PC-3 (cell line): ENCODE results near the gene NLGN1. TPM values are rescaled to one million over a fixed set of nuclear protein-coding genes. Genes with fewer than 3 reads are reported as not detected.

ENCODE experiments used
- ATAC-seq: fragments of 200-7000 bp; cut with Tn5 transposase; 2 replicates; pipeline ENCODE4 v1.9.1; 2020; ENCODE audit warnings: mild to moderate bottlenecking, moderate library complexity
- BruUV-seq: library from RNA; stranded (reverse); fragments of 400-500 nt; replicated peaks from 2 replicates; lab custom pipeline; 2021; lab: Mats Ljungman, UMichigan
- CTCF ChIA-PET: fragments of 300-600 bp; sonication (Branson Sonifier 250); formaldehyde crosslinking; loops from one replicate; lab custom pipeline; 2022; ENCODE audit warnings: antibody characterized with exemption; lab: Charles Lee
- POLR2A ChIA-PET: fragments of 300-600 bp; sonication (Branson Sonifier 250); formaldehyde crosslinking; loops from one replicate; lab custom pipeline; 2022; ENCODE audit warnings: antibody characterized with exemption; ENCODE audit not compliant: unreplicated experiment; lab: Charles Lee
- DNase-seq: peaks from one replicate; pipeline ENCODE4 v3.0.0-alpha.2; 2015
- H2AFZ ChIP-seq: fragments of 300-600 bp; sonication (generic); 2 replicates; pipeline ENCODE4 v1.6.0; 2016; ENCODE audit warnings: antibody characterized with exemption, low read length
- H3F3A ChIP-seq: fragments of 300-600 bp; sonication (generic); one replicate; pipeline ENCODE4 v1.6.0; 2017; ENCODE audit warnings: antibody characterized with exemption, low read length, control low read depth, mild to moderate bottlenecking; ENCODE audit not compliant: unreplicated experiment
- H3K27ac ChIP-seq: fragments of 300-600 bp; sonication (generic); 2 replicates; pipeline ENCODE4 v1.5.1; 2016; ENCODE audit warnings: mild to moderate bottlenecking, low read length
- H3K27me3 ChIP-seq: fragments of 300-600 bp; sonication (generic); 2 replicates; pipeline ENCODE4 v1.6.1; 2016; ENCODE audit warnings: low read length, mixed read lengths
- H3K36me3 ChIP-seq: fragments of 300-600 bp; sonication (generic); 2 replicates; pipeline ENCODE4 v1.6.1; 2016; ENCODE audit warnings: low read depth, mixed run types, low read length, mixed read lengths
- H3K4me1 ChIP-seq: fragments of 300-600 bp; sonication (generic); 2 replicates; pipeline ENCODE4 v1.5.1; 2016; ENCODE audit warnings: low read length; ENCODE audit not compliant: insufficient read depth
- H3K4me2 ChIP-seq: fragments of 300-600 bp; sonication (generic); 2 replicates; pipeline ENCODE4 v1.6.0; 2016; ENCODE audit warnings: low read length
- H3K4me3 ChIP-seq: fragments of 300-600 bp; sonication (generic); 2 replicates; pipeline ENCODE4 v1.5.1; 2016; ENCODE audit warnings: mild to moderate bottlenecking, low read length, mixed read lengths
- H3K79me2 ChIP-seq: fragments of 300-600 bp; sonication (generic); 2 replicates; pipeline ENCODE4 v1.6.1; 2017; ENCODE audit warnings: low read length, mixed read lengths
- H3K9ac ChIP-seq: fragments of 300-600 bp; sonication (generic); 2 replicates; pipeline ENCODE4 v1.6.0; 2016; ENCODE audit warnings: mild to moderate bottlenecking, low read length
- H3K9me2 ChIP-seq: fragments of 300-600 bp; sonication (generic); replicated peaks from 2 replicates; pipeline ENCODE4 v1.6.1; 2016; ENCODE audit warnings: mixed run types, low read length, mixed read lengths
- H3K9me3 ChIP-seq: fragments of 300-600 bp; sonication (generic); 2 replicates; pipeline ENCODE4 v1.6.1; 2016; ENCODE audit warnings: low read length, mixed read lengths
- H4K20me1 ChIP-seq: fragments of 300-600 bp; sonication (generic); 2 replicates; pipeline ENCODE4 v1.6.1; 2016; ENCODE audit warnings: low read length, mixed read lengths
- CTCF ChIP-seq: fragments of 300-600 bp; sonication (generic); conservative IDR thresholded peaks from 2 replicates; pipeline ENCODE4 v1.5.1; 2017; ENCODE audit warnings: antibody characterized with exemption, low read depth, mild to moderate bottlenecking, low read length
- EZH2 ChIP-seq: fragments of 300-600 bp; sonication (generic); IDR thresholded peaks from one replicate; pipeline ENCODE4 v1.6.1; 2017; ENCODE audit warnings: antibody characterized with exemption, mild to moderate bottlenecking, low read length; ENCODE audit not compliant: unreplicated experiment
- EZH2phosphoT487 ChIP-seq: fragments of 300-600 bp; sonication (generic); IDR thresholded peaks from 2 replicates; pipeline ENCODE4 v1.6.1; 2018; ENCODE audit warnings: mild to moderate bottlenecking, antibody characterized with exemption, low read length, borderline replicate concordance
- intact Hi-C: fragments of 100-400 bp; cut with micrococcal nuclease; formaldehyde crosslinking; loops from 2 replicates; pipeline ENCODE4 v1.9.0; 2023
- total RNA-seq: library from RNA; depleted of rRNA; stranded (reverse); fragments of >200 nt; gene quantifications from 2 replicates; pipeline ENCODE4 v1.2.3, GENCODE V29; 2014

Gene NLGN1
- total RNA-seq, 1 experiment from 2014 or later, result 0.77 TPM

- no peaks in the 10 kb centered on the region for H3K9me3 ChIP-seq
- H2AFZ ChIP-seq, result no peak overlapping the region
These were observed 336.9 kb downstream of the NLGN1 start for GRCh38 chr3:173734473-173734872.

GRCh38 chr3:173734895-173735294, 337.4 kb downstream of the NLGN1 start:
- POLR2A ChIA-PET, result no interaction called here
- no peak overlapping the region for H3K27ac ChIP-seq

More at GRCh38 chr3:173734473-173734872, 336.9 kb downstream of the NLGN1 start:
- ATAC-seq (no peak), DNase-seq (no peak)
- intact Hi-C loops, result no loop called here
- CTCF ChIA-PET, result no interaction called here
- Histone ChIP-seq H3K4me1 (no peaks in the 10 kb centered on the region), H3K36me3 (no peaks in the 10 kb centered on the region), H3K79me2 (no peaks in the 10 kb centered on the region), H3K4me3 (no peak overlapping the region), H3K9me2 (no peaks in the 10 kb centered on the region), H3K9ac (no peak overlapping the region), H3K27ac (no peak overlapping the region), H3K4me2 (no peak overlapping the region), H3F3A (no peaks in the 10 kb centered on the region), H3K27me3 (no peaks in the 10 kb centered on the region), H4K20me1 (no peaks in the 10 kb centered on the region)
- no TSS peak for BruUV-seq
- POLR2A ChIA-PET, result no interaction called here
- TF ChIP-seq EZH2, result no peak
- TF ChIP-seq CTCF, result no peak
- no peak for TF ChIP-seq EZH2phosphoT487

More at GRCh38 chr3:173734895-173735294, 337.4 kb downstream of the NLGN1 start:
- H3K4me2 ChIP-seq, result no peak overlapping the region
- no peaks in the 10 kb centered on the region for H3K36me3 ChIP-seq
- no peak for DNase-seq
- H3F3A ChIP-seq, result no peaks in the 10 kb centered on the region
- H4K20me1 ChIP-seq, result no peaks in the 10 kb centered on the region
- H3K4me1 ChIP-seq, result no peaks in the 10 kb centered on the region
- no peaks in the 10 kb centered on the region for H3K79me2 ChIP-seq
- H3K9ac ChIP-seq, result no peak overlapping the region
- TF ChIP-seq EZH2, result no peak
- TF ChIP-seq EZH2phosphoT487, result no peak
- TF ChIP-seq CTCF, result no peak
- no peaks in the 10 kb centered on the region for H3K9me2 ChIP-seq
- H3K27me3 ChIP-seq, result no peaks in the 10 kb centered on the region
- CTCF ChIA-PET, result no interaction called here
- ATAC-seq, result no peak
- H2AFZ ChIP-seq, result no peak overlapping the region
- no TSS peak for BruUV-seq
- H3K4me3 ChIP-seq, result no peak overlapping the region
- intact Hi-C loops, result no loop called here
- no peaks in the 10 kb centered on the region for H3K9me3 ChIP-seq
